Posterior vena cava (tissue), 2 donors: ENCODE results near the gene TPBGL. TPM values are rescaled to one million over a fixed set of nuclear protein-coding genes. Genes with fewer than 3 reads are reported as not detected.

Source experiments
- DNase-seq: peaks from one replicate; pipeline ENCODE4 v3.0.0-alpha.2; 2020; ENCODE audit warnings: low spot score
- intact Hi-C, 2 donors: fragments of 100-400 bp; cut with DNase I; formaldehyde crosslinking; loops; one replicate each; pipeline versions ENCODE4 v1.14.1 to v1.14.2; 2022 to 2023
- total RNA-seq, 2 donors: library from RNA; stranded (reverse); fragmentation: NEBNext Ultra II Directional; extraction: Animal tissue kit (Norgen Biotek cat#: 25700); gene quantifications; one replicate each; pipeline ENCODE4 v1.2.1, GENCODE V29; 2021
- donor health status: DM: yes; HTN: yes; CAD: no.
- donor health status: DM: yes; HTN: yes; CAD: no.

Gene TPBGL
- total RNA-seq, 2 donors from 2014 or later = 0.46 to 0.67 TPM

- DNase-seq = peak; percentile 65
These were observed 1.5 kb downstream of the TPBGL start for GRCh38 chr11:75241906-75242644.

GRCh38 chr11:75242722-75243600 is 2.4 kb downstream of the TPBGL start:
- peak; percentile 73 for DNase-seq
- intact Hi-C loops = loop anchor here (5.0 to 10.0 kb wide), 3 partner anchors 101 to 308 kb away; no protein-coding TSS in a partner anchor

More at GRCh38 chr11:75241906-75242644, 1.5 kb downstream of the TPBGL start:
- intact Hi-C loops = loop anchor here (5.0 to 10.0 kb wide), 3 partner anchors 100 to 307 kb away; no protein-coding TSS in a partner anchor

- intact Hi-C loops = loop anchor here (5.0 to 10.0 kb wide), 3 partner anchors 102 to 309 kb away; no protein-coding TSS in a partner anchor
- DNase-seq = peak; percentile 35
These were observed 3.7 kb downstream of the TPBGL start for GRCh38 chr11:75244052-75244814.

- intact Hi-C loops = loop anchor here (10.0 kb wide), 2 partner anchors 221 to 311 kb away; no protein-coding TSS in a partner anchor
- DNase-seq = peak; percentile 29
These were observed 4.9 kb downstream of the TPBGL start for GRCh38 chr11:75245356-75246005.

- intact Hi-C loops = loop anchor here (10.0 kb wide), 2 partner anchors 221 to 311 kb away; no protein-coding TSS in a partner anchor
- DNase-seq = peak; percentile 62
These were observed 5.6 kb downstream of the TPBGL start for GRCh38 chr11:75246006-75246670.

- intact Hi-C loops = loop anchor here (10.0 kb wide), 2 partner anchors 222 to 312 kb away; no protein-coding TSS in a partner anchor
- DNase-seq = peak; percentile 74
These were observed 6.2 kb downstream of the TPBGL start for GRCh38 chr11:75246671-75247350.

- intact Hi-C loops = loop anchor here (1.0 to 10.0 kb wide), 3 partner anchors 109 to 314 kb away; no protein-coding TSS in a partner anchor
- no peak for DNase-seq
These were observed 8.3 kb downstream of the TPBGL start for GRCh38 chr11:75248924-75249256.

- peak; percentile 30 for DNase-seq
- intact Hi-C loops = loop anchor here (10.0 kb wide), 2 partner anchors 225 to 315 kb away; no protein-coding TSS in a partner anchor
These were observed 9.1 kb downstream of the TPBGL start for GRCh38 chr11:75249704-75250103.

GRCh38 chr11:75254326-75254725 is 13.8 kb downstream of the TPBGL start:
- intact Hi-C loops = no loop called here
- no peak for DNase-seq

- DNase-seq = peak; percentile 64
- intact Hi-C loops = no loop called here
These were observed 20.0 kb downstream of the TPBGL start for GRCh38 chr11:75260396-75261170.

GRCh38 chr11:75261902-75262361 is 21.4 kb downstream of the TPBGL start:
- intact Hi-C loops = no loop called here
- DNase-seq = peak; percentile 52

GRCh38 chr11:75262436-75262835 is 21.9 kb downstream of the TPBGL start:
- intact Hi-C loops = no loop called here

GRCh38 chr11:75262961-75263852 is 22.6 kb downstream of the TPBGL start:
- DNase-seq = peak; percentile 62
- intact Hi-C loops = no loop called here

More at GRCh38 chr11:75262436-75262835, 21.9 kb downstream of the TPBGL start:
- peak; percentile 49 for DNase-seq

GRCh38 chr11:75263944-75264349 is 23.4 kb downstream of the TPBGL start:
- intact Hi-C loops = no loop called here
- peak; percentile 82 for DNase-seq

- DNase-seq = peak; percentile 16
- intact Hi-C loops = no loop called here
These were observed 23.8 kb downstream of the TPBGL start for GRCh38 chr11:75264356-75264755.

GRCh38 chr11:75264971-75265370 is 24.4 kb downstream of the TPBGL start:
- DNase-seq = peak; percentile 68
- intact Hi-C loops = no loop called here
